Measurements from ENCODE around the gene BBIP1.

BBIP1 gene, protein sequence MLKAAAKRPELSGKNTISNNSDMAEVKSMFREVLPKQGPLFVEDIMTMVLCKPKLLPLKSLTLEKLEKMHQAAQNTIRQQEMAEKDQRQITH
- total RNA-seq = 12.1 to 40.0 (median 23.5) reads per million in 9 experiments

DNA sequence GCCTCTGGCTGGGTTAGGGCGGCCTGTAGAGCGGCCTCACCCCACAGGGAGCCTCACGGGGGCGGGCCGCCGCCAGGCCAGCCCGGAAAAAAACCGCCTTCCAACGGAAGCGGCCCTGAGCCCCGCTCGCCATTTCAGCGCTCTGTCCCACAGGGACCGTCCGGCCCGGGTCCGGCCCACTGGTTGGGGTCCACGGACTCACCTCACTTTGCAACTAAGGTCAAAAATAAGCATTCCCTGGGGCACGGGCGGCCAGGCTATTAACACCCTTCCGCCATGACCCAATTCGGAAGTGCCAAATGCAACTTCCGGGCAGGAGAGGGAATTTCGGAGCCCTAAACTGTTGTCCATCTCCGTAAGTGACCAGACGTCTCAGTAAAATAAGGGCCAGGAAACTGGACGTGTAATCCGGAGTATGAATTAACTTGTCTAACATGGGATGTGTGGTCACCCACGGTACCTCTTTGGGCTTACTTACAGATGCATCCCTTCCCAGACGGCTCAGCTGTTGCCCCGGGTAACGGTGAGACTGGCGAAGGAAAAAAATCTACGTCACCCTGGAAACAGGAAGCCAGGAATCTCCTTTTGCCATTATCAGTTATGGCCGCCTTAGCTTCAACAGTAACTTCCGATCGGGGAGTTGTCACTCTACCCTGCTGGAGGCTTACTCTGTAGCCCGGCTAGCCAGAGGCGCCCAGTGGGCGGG is at the start of gene BBIP1:
Gene BBIP1 (minus strand): TSS at position 538 of the 706 bp plus-strand sequence. CDS start 1,023 bp downstream, outside the sequence.
- peaks cover 36% of the 10 kb centered on the region for H3K36me3 Mint-ChIP-seq (ENCODE audit: insufficient read depth)
- ATAC-seq (replicated peaks) (peak; percentile 87), DNase-seq (peak in 1 of 3 experiments; percentile 75)
- peak within 1 kb of the TSS; percentile 99 to 100 for H3K27ac Mint-ChIP-seq
- peak within 1 kb of the TSS; percentile 86 to 99 for H3K4me3 Mint-ChIP-seq
- H3K27me3 Mint-ChIP-seq = no peaks in the 10 kb centered on the region
- peaks cover 26 to 41% of the 10 kb centered on the region in 2 donors for H3K4me1 Mint-ChIP-seq (ENCODE audit: low read depth in 2 of 2)
- no peaks in the 10 kb centered on the region for H3K9me3 Mint-ChIP-seq

DNA sequence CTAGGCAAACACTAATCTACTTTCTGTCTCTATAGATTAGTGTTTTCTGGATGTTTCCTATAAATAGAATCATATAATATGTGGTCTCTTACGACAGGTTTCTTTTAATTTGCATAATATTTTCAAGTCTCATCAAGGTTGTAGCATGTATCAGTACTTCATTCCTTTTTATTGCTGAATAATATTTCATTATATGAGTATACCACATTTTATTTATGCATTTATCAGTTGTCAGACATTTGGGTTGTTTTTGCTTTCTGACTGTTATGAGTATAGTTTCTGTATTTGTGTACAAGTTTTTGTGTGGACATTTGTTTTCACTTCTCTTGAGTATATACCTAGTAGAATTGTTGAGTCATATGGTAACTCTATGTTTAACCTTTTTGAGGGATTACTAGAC is 48.7 kb upstream of the BBIP1 start:
- DNase-seq = no peak
- Mint-ChIP-seq H3K36me3 (ENCODE audit: insufficient read depth) (peaks cover 8% of the 10 kb centered on the region), H3K9me3 (no peaks in the 10 kb centered on the region), H3K4me1 (ENCODE audit: low read depth in 2 of 2) (peaks cover 36 to 54% of the 10 kb centered on the region in 2 donors), H3K4me3 (no peak overlapping the region), H3K27ac (no peak overlapping the region), H3K27me3 (no peaks in the 10 kb centered on the region)
- ATAC-seq (replicated peaks) = no peak

DNA sequence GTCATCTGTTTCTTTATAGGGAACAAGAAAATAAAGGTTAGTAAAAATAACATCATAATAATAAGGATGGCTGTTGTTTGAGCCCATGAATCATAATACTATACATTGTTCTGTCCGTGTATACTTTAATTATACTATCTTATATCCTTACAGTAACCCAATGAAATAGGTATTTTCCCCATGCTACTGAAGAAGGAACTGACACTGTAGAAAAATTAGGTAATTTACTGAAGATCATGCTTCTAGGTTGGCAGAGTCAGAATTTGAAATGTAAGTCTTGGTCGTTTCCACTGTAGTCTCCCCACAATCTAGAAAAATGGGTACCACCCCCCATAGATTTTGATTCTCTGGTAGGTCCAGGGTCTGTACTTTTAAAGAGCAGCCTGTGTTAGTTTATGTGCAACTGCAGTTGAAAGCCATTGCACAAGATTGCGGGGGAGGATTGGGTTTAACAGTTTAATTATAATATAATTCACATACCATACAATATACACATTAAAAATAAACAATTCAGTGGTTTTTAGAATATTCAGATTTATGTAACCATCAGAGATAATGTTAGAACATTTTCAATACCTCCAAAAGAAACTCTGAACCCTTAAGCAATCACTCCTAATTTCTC is 48.1 kb upstream of the BBIP1 start:
- H3K27ac Mint-ChIP-seq = peak overlapping the region in 1 of 2 donors; percentile 29
- H3K9me3 Mint-ChIP-seq = no peaks in the 10 kb centered on the region
- peaks cover 36 to 54% of the 10 kb centered on the region in 2 donors for H3K4me1 Mint-ChIP-seq (ENCODE audit: low read depth in 2 of 2)
- DNase-seq = no peak
- ATAC-seq (replicated peaks) = no peak
- no peaks in the 10 kb centered on the region for H3K27me3 Mint-ChIP-seq
- peaks cover 6% of the 10 kb centered on the region for H3K36me3 Mint-ChIP-seq (ENCODE audit: insufficient read depth)
- no peak overlapping the region for H3K4me3 Mint-ChIP-seq

DNA sequence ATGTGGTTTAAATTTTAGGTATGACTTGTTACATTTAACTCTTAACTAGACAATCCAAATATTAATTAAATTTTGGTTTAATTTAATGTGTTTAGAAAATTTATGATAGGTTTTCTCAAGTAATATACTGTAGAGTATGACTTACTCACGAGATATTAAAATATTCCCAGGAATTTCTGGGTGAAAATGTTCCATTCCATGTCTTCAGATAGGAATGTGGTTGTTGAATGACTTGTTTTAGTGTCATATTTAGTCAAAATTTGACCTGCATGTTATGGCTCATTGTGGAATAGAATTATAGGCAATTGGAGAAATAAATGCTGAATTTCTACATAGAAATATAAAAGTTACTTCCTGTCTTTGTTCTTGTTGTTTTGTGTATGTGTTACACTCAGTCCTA is 47.2 kb upstream of the BBIP1 start:
- peaks cover 6% of the 10 kb centered on the region for H3K36me3 Mint-ChIP-seq (ENCODE audit: insufficient read depth)
- peaks cover 33 to 56% of the 10 kb centered on the region in 2 donors for H3K4me1 Mint-ChIP-seq (ENCODE audit: low read depth in 2 of 2)
- H3K27ac Mint-ChIP-seq = no peak overlapping the region

DNA sequence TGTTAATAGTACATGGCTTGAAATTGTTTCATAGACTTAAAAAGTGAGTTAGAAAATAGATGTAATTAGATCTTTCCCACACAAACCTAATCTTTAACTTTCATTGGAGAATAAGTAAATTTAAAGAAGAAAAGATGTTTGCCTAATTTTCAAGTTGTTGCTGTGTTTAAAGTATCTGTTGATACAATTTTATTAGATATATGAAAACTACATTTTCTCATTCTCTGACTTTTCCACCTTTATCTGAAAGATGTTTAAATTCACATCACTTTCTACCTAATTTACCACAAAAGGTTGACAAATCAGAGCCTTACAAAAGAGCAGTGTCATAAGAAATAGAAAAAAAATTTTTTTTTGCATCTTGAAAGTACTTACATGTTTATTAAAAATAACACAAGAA is 46.2 kb upstream of the BBIP1 start:
- Mint-ChIP-seq H3K27me3 (no peaks in the 10 kb centered on the region), H3K9me3 (no peaks in the 10 kb centered on the region), H3K4me1 (ENCODE audit: low read depth in 2 of 2) (peaks cover 24 to 54% of the 10 kb centered on the region in 2 donors), H3K4me3 (no peak overlapping the region), H3K36me3 (ENCODE audit: insufficient read depth) (peaks cover 6% of the 10 kb centered on the region), H3K27ac (no peak overlapping the region)
- ATAC-seq (replicated peaks) = no peak
- DNase-seq = no peak

More for the DNA sequence above, 47.2 kb upstream of the BBIP1 start:
- ATAC-seq (replicated peaks) (no peak), DNase-seq (no peak)
- H3K27me3 Mint-ChIP-seq = no peaks in the 10 kb centered on the region
- H3K9me3 Mint-ChIP-seq = no peaks in the 10 kb centered on the region
- no peak overlapping the region for H3K4me3 Mint-ChIP-seq

DNA sequence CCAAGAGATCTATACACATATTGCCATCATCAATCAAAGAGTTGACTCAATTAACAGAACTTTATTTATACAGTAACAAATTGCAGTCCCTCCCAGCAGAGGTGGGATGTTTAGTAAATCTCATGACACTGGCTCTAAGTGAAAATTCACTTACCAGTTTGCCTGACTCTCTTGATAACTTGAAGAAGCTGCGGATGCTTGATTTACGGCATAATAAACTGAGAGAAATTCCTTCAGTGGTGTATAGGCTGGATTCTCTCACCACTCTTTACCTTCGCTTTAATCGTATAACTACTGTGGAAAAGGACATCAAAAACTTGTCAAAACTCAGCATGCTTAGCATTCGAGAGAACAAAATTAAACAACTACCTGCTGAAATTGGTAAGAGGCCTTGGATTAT is 45.7 kb upstream of the BBIP1 start:
- peaks cover 6% of the 10 kb centered on the region for H3K36me3 Mint-ChIP-seq (ENCODE audit: insufficient read depth)
- no peaks in the 10 kb centered on the region for H3K9me3 Mint-ChIP-seq
- no peak for ATAC-seq (replicated peaks)
- peak overlapping the region in 1 of 2 donors; percentile 6 for H3K27ac Mint-ChIP-seq
- no peaks in the 10 kb centered on the region for H3K27me3 Mint-ChIP-seq
- H3K4me1 Mint-ChIP-seq (ENCODE audit: low read depth in 2 of 2) = peaks cover 21 to 51% of the 10 kb centered on the region in 2 donors
- no peak overlapping the region for H3K4me3 Mint-ChIP-seq
- DNase-seq = no peak

DNA sequence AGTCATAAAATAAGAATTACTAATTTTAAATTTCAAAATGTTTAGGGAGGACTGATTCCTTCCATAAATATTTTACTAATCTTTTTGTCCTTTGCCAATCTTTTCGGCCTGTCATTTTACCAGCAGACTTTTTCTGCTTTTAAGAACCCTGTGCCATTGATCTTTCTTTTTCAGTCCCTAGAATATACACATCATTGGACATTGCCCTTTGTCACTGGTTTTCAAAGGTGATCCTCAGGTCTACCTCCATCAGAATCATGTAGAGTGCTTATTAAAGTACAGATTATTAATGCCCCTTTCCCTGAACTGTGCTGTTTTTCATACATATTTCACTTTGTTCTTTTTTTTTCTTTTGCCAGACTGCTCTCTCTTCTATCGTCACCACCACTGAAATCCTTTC is 44.2 kb upstream of the BBIP1 start:
- Mint-ChIP-seq H3K4me1 (ENCODE audit: low read depth in 2 of 2) (peaks cover 20 to 59% of the 10 kb centered on the region in 2 donors), H3K4me3 (peak overlapping the region; percentile 10 to 16), H3K36me3 (ENCODE audit: insufficient read depth) (peaks cover 8% of the 10 kb centered on the region), H3K27me3 (no peaks in the 10 kb centered on the region), H3K27ac (no peak overlapping the region), H3K9me3 (no peaks in the 10 kb centered on the region)
- no peak for DNase-seq
- no peak for ATAC-seq (replicated peaks)

DNA sequence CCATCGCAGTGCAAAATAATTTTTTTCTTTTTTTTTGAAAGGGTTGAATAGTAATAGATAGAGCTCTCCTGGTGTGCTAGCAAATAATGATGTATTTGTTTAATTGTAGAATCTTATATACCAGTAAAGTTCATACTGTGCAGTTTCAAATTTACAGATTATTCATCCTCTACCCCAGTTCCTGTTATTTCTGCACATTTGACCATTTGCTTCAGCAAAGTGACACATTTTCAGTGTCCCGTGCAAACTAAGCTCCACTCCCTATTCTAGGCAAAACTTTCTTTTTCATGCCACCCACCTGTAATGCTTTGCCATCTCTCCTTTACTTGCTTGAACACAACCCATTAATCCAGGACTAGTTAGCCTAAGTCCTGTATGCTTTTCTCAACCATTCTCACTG is 43.5 kb upstream of the BBIP1 start:
- H3K36me3 Mint-ChIP-seq (ENCODE audit: insufficient read depth) = peaks cover 11% of the 10 kb centered on the region
- no peaks in the 10 kb centered on the region for H3K9me3 Mint-ChIP-seq
- peaks cover 21 to 66% of the 10 kb centered on the region in 2 donors for H3K4me1 Mint-ChIP-seq (ENCODE audit: low read depth in 2 of 2)
- H3K4me3 Mint-ChIP-seq = peak overlapping the region in 1 of 2 donors; percentile 7
- ATAC-seq (replicated peaks) (no peak), DNase-seq (no peak)
- H3K27me3 Mint-ChIP-seq = no peaks in the 10 kb centered on the region
- H3K27ac Mint-ChIP-seq = no peak overlapping the region

DNA sequence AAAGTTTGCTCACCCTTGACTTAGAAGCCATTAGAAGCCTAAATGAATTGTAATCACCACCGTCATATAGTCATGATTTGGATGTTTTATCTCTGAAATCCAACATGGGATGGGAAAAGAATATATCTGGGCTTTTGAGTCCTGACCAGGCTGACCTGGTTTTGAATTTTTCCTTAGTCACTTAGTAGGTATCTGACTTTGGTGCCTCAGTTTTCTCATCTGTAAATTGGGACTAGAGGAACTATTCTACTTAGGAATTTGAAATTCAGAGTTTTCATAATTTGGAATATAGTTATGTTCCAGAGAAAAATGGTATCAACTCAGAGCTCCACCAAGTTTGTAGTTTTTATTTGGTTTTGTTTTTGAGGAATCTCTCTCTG is 41.3 kb upstream of the BBIP1 start:
- H3K9me3 Mint-ChIP-seq = no peaks in the 10 kb centered on the region

DNA sequence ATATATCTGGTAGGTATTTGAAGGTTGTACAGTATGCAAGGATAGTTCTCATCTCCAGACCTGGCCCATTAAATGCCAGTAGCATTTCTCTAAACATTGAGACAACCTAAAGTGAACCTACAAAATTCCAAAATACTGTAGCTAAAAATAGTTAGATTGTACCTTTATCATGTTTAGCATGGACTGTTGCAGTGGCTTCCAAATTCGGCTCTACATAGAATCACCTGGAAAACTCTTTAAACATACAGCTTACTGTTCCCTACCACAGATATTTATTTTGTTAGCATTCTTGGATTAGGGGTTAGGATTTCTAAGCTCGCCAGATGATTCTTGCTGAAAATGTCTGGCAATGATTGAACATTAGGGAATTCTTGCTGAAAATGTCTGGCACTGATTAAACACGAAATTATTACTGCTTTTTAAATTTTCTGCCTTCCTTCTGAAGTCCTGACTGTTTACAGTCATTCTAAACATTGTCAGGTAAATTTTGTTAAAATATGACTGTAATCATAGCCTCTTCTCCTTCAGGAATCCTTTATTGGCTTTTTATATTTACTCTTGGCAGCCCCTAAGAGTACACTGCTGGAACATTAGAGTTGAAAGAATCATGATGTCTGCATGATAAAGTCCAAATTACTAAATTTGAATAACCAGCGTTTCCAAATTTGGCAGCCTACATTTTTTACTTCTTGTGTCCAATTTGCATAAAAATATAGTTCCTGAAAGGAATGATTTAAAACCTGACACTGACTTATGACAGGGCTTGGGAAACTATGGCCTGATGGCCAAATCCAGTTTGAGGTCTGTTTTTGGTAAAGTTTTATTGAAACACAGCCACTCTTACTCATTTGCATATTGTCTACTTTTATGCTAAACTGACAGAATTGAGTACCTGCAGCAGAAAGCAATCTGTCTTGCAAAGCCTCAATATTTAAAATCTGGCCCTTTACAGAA is 40.7 kb upstream of the BBIP1 start:
- no peak for ATAC-seq (replicated peaks)
- H3K4me1 Mint-ChIP-seq (ENCODE audit: low read depth in 2 of 2) = peaks cover 30 to 76% of the 10 kb centered on the region in 2 donors

More for the DNA sequence above, 41.3 kb upstream of the BBIP1 start:
- Mint-ChIP-seq H3K27ac (no peak overlapping the region), H3K4me3 (no peak overlapping the region), H3K4me1 (ENCODE audit: low read depth in 2 of 2) (peaks cover 24 to 76% of the 10 kb centered on the region in 2 donors), H3K27me3 (no peaks in the 10 kb centered on the region), H3K36me3 (ENCODE audit: insufficient read depth) (peaks cover 5% of the 10 kb centered on the region)
- ATAC-seq (replicated peaks) (no peak), DNase-seq (no peak)

DNA sequence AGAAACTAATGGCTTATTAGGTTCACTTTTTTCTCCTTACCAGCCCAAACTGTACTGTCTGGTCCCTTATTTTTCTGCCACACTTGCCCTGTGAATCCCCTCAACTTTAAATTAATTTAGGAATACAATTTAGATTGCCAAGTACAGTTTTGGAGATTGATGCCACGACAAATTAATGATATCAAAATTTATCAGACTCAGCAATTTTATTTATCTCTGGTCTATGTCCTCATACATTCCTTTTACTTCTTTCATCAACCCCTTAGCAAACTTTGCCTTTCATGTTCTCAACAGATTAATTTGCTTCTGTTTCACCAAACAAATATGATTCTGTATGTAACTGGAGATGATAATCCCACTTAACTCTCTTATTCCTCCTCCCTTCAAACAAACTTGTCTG is 38.6 kb upstream of the BBIP1 start:
- Mint-ChIP-seq H3K4me1 (ENCODE audit: low read depth in 2 of 2) (peaks cover 22 to 69% of the 10 kb centered on the region in 2 donors), H3K36me3 (ENCODE audit: insufficient read depth) (peaks cover 5% of the 10 kb centered on the region), H3K27me3 (no peaks in the 10 kb centered on the region), H3K4me3 (no peak overlapping the region), H3K27ac (no peak overlapping the region), H3K9me3 (no peaks in the 10 kb centered on the region)
- ATAC-seq (replicated peaks) (no peak), DNase-seq (no peak)

More for the DNA sequence above, 40.7 kb upstream of the BBIP1 start:
- H3K36me3 Mint-ChIP-seq (ENCODE audit: insufficient read depth) = peaks cover 5% of the 10 kb centered on the region
- no peak for DNase-seq
- H3K27ac Mint-ChIP-seq = no peak overlapping the region
- no peaks in the 10 kb centered on the region for H3K27me3 Mint-ChIP-seq
- H3K4me3 Mint-ChIP-seq = no peak overlapping the region
- no peaks in the 10 kb centered on the region for H3K9me3 Mint-ChIP-seq

DNA sequence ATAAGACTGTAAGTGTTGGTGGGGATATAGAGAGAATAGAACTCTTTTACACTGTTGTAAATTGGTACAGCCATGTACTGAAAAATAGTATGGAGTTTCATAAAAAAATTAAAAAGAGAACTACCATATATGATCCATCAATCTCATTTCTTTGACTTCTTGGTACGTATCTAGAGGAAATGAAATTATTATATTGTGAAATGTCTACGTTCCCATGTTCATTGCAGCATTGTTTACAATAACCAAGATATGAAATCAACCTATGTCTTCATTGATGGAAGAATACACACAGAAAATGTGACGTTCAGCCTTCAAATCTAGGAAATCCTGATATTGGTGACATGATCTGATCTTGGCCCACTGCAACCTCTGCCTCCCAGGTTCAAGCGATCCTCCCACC is 32.4 kb upstream of the BBIP1 start:
- ATAC-seq (replicated peaks) (no peak), DNase-seq (no peak)
- Mint-ChIP-seq H3K4me3 (no peak overlapping the region), H3K27ac (no peak overlapping the region), H3K9me3 (no peaks in the 10 kb centered on the region), H3K36me3 (ENCODE audit: insufficient read depth) (peaks cover 21% of the 10 kb centered on the region), H3K4me1 (ENCODE audit: low read depth in 2 of 2) (peaks cover 32 to 57% of the 10 kb centered on the region in 2 donors), H3K27me3 (no peaks in the 10 kb centered on the region)

DNA sequence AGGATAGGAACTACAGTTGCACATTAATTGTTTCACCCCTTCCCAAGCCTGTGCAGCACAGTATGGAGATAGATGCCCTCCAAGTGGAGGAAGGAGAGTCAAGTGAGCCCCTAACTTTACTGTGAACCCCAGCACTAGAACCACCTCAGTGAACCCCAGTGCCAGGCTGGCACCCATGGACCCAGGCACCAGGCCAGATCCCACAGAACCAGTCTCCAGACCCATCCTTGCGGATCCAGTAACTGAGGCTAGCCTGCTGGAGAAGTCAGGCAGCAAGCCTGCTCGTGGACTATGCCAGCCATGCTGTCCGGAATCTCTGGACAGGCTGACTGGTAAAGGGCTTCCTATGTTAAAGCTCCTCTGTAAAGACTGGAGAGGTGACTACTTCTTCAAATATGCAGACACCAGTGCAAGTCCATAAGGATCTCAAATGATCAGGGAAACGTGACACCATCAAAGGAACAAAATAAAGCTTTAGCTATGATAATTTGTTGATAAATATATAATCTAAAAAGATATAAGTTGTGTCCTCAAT is 28.1 kb upstream of the BBIP1 start:
- Mint-ChIP-seq H3K27me3 (no peaks in the 10 kb centered on the region), H3K27ac (peak overlapping the region in 1 of 2 donors; percentile 14), H3K36me3 (ENCODE audit: insufficient read depth) (peaks cover 23% of the 10 kb centered on the region), H3K9me3 (peaks cover 0 to 4% of the 10 kb centered on the region in 2 donors), H3K4me3 (no peak overlapping the region), H3K4me1 (ENCODE audit: low read depth in 2 of 2) (peaks cover 30 to 63% of the 10 kb centered on the region in 2 donors)
- ATAC-seq (replicated peaks) (no peak), DNase-seq (no peak)
